Measurements from ENCODE around the gene BTBD19. TPM values are rescaled to one million over a fixed set of nuclear protein-coding genes. Genes with fewer than 3 reads are reported as not detected.

The BTBD19 gene
- total and polyA plus RNA-seq, 2 of the 4 experiments (the other 2 are of a cell fraction) = 0.90 to 17.2 TPM

DNA sequence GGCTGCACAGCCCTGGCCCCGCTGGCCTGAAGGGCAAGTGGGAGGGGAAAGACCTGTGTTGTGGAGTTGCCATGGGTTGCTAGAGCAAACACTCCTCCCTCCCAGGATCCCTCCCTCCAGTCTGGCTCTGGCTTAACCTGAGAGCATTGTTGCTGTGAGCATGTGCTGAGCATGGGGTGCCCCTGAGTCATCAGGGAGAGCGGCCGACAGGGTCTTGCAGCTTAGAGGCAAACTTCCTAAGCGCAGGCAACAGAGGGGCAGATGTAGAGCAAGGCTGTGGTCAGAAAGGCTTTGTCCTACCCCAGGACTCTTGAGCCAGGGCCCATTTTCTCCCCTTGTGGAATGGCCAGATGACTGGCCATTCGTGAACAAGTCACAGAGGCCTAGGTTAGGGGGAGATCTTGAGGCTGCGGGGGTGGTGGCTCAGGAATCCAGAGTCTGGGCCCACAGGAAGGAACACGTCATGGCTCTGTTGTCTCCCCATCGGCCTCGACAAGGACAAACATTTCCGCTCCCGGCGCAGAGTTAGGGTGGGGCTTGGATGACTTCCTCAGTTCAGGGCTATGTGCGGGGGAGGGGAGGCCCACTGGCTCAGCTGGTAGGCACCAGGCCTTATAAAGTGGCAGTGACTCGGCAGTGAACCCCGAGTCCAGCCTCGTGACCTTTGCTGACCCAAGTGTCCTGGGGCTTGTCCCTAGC, 810 bp upstream of the BTBD19 start:
- H3K4ac ChIP-seq (ENCODE audit: low read depth, low read length) = peak overlapping the region; percentile 100
- H3K23ac ChIP-seq (ENCODE audit: low read depth, low read length) = peak overlapping the region; percentile 96
- H3K4me3 ChIP-seq (ENCODE audit: insufficient read depth, low read depth, low read length) = no peak overlapping the region
- ATAC-seq (ENCODE audit: low read depth) (peak; percentile 73), DNase-seq (peak; percentile 99)
- peaks cover 34% of the 10 kb centered on the region for H3K9me1 ChIP-seq (ENCODE audit: insufficient read depth, low read length)
- H2AK9ac ChIP-seq (replicated peaks; ENCODE audit: low read depth, low read length, poor library complexity) = peak overlapping the region; percentile 99
- intact Hi-C loops (cut with micrococcal nuclease) = loop anchor here (5.0 to 10.0 kb wide), 2 partner anchors 75 to 497 kb away; partner anchors contain the start of gene RNU5D-1
- H3K4me2 ChIP-seq (ENCODE audit: low read depth, low read length) = peak overlapping the region; percentile 60
- dilution Hi-C loops (cut with HindIII; ENCODE audit: low sequenced_read_pairs, unreplicated experiment) = no loop called here
- peak overlapping the region; percentile 99 for H2BK5ac ChIP-seq (ENCODE audit: low read depth, low read length, poor library complexity, severe bottlenecking)
- H3K79me1 ChIP-seq (ENCODE audit: low read depth in 1 of 2, low read length in 2 of 2) = peaks cover 23 to 73% of the 10 kb centered on the region in 2 experiments
- peak overlapping the region; percentile 100 for H4K91ac ChIP-seq (ENCODE audit: insufficient read depth, low read depth, low read length)
- peak overlapping the region; percentile 97 for H3K14ac ChIP-seq (replicated peaks; ENCODE audit: low read depth, low read length)
- peak overlapping the region; percentile 96 for H3K18ac ChIP-seq (ENCODE audit: low read depth, low read length)
- H4K8ac ChIP-seq (ENCODE audit: low read depth in 2 of 2, low read length in 2 of 2) = peak overlapping the region; percentile 94 to 99
- peak overlapping the region; percentile 96; the same call in 2 of the 3 replicates for H2BK15ac ChIP-seq (ENCODE audit: low read depth, low read length)
- H4K5ac ChIP-seq (ENCODE audit: low read depth, low read length) = peak overlapping the region; percentile 95
- H2AFZ ChIP-seq (replicated peaks; ENCODE audit: low read length, poor library complexity) = peak overlapping the region; percentile 65
- H4K20me1 ChIP-seq (ENCODE audit: insufficient read depth, low read length) = peaks cover 14% of the 10 kb centered on the region
- BruUV-seq (replicated peaks) = no TSS peak
- in situ Hi-C loops (cut with MboI; ENCODE audit: low sequenced_read_pairs) = no loop called here
- H3K56ac ChIP-seq (ENCODE audit: extremely low read depth, insufficient read depth, low read length) = peak overlapping the region; percentile 96
- no peaks in the 10 kb centered on the region for H3K9me3 ChIP-seq (ENCODE audit: control insufficient read depth, insufficient read depth, low read length)
- H3K27ac ChIP-seq (ENCODE audit: insufficient read depth, low read length) = peak overlapping the region; percentile 86
- peak overlapping the region; percentile 98 for H2BK120ac ChIP-seq (ENCODE audit: low read depth, low read length)
- H3K4me1 ChIP-seq (ENCODE audit: control insufficient read depth, insufficient read depth, low read length) = peaks cover 51% of the 10 kb centered on the region
- H3K36me3 ChIP-seq (ENCODE audit: control insufficient read depth, insufficient read depth, low read length) = peaks cover 36% of the 10 kb centered on the region
- H2BK20ac ChIP-seq (ENCODE audit: low read depth, low read length) = peak overlapping the region; percentile 95
- H3K9ac ChIP-seq (ENCODE audit: low read depth, low read length) = peak overlapping the region; percentile 96
- peak overlapping the region; percentile 99 for H2AK5ac ChIP-seq (ENCODE audit: low read depth, low read length)
- no peaks in the 10 kb centered on the region for H3K27me3 ChIP-seq (ENCODE audit: control insufficient read depth, insufficient read depth, low read length)
- POLR2A ChIA-PET (ENCODE audit: unreplicated experiment) = interaction anchor here (0.5 to 3.7 kb wide), 4 partner anchors 7 to 612 kb away, joined by 3 to 30 read pairs (median 10); partner anchors contain the start of gene PLK3
- CTCF ChIA-PET = no interaction called here
- WGBS, 2 experiments (ENCODE audit: extremely low coverage in 2 of 2, insufficient read length in 1 of 2) = 0% methylated on average over 3 of the region's 16 CpGs; no CpG with 5 or more reads in 1 of the 2 experiments
- TF ChIP-seq CEBPB (IDR thresholded peaks at IDR 0.05; ENCODE audit: low read depth, low read length) (peak; percentile 50), CHD1 (IDR thresholded peaks at IDR 0.05; ENCODE audit: low read depth, low read length) (no peak), SMC3 (IDR thresholded peaks at IDR 0.05; ENCODE audit: low read depth, low read length) (no peak), MXI1 (IDR thresholded peaks at IDR 0.05; ENCODE audit: borderline replicate concordance, low read depth, low read length) (peak; percentile 91), RFX5 (IDR thresholded peaks at IDR 0.05; ENCODE audit: low read depth, low read length) (0 out of 2 replicates have a peak, but pooled peaks have one; percentile 14), FOS (IDR thresholded peaks at IDR 0.05; ENCODE audit: low read depth, low read length) (peak; percentile 39), RCOR1 (IDR thresholded peaks at IDR 0.05; ENCODE audit: insufficient replicate concordance, low read length) (no peak), POLR2A (IDR thresholded peaks at IDR 0.05; ENCODE audit: low read depth, low read length) (peak; percentile 78), MAZ (IDR thresholded peaks at IDR 0.05; ENCODE audit: borderline replicate concordance, low read depth, low read length) (peak; percentile 92), NFE2L2 (IDR thresholded peaks at IDR 0.05; ENCODE audit: low read depth, low read length) (peak; percentile 51; the same call in 1 of the 2 replicates), RAD21 (IDR thresholded peaks at IDR 0.05; ENCODE audit: low read length) (no peak), MAFK (IDR thresholded peaks at IDR 0.05; ENCODE audit: low read depth, low read length) (no peak), BHLHE40 (IDR thresholded peaks at IDR 0.05; ENCODE audit: low read depth, low read length) (peak; percentile 80)
- TF ChIP-seq, protein P1, sequence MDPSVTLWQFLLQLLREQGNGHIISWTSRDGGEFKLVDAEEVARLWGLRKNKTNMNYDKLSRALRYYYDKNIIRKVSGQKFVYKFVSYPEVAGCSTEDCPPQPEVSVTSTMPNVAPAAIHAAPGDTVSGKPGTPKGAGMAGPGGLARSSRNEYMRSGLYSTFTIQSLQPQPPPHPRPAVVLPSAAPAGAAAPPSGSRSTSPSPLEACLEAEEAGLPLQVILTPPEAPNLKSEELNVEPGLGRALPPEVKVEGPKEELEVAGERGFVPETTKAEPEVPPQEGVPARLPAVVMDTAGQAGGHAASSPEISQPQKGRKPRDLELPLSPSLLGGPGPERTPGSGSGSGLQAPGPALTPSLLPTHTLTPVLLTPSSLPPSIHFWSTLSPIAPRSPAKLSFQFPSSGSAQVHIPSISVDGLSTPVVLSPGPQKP (IDR thresholded peaks at IDR 0.05; ENCODE audit: borderline replicate concordance, low read depth, low read length) = no peak
- TF ChIP-seq, protein P2, sequence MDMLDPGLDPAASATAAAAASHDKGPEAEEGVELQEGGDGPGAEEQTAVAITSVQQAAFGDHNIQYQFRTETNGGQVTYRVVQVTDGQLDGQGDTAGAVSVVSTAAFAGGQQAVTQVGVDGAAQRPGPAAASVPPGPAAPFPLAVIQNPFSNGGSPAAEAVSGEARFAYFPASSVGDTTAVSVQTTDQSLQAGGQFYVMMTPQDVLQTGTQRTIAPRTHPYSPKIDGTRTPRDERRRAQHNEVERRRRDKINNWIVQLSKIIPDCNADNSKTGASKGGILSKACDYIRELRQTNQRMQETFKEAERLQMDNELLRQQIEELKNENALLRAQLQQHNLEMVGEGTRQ (IDR thresholded peaks at IDR 0.05; ENCODE audit: low read depth, low read length) = peak; percentile 62

Measured in IMR-90 (cell line).